PC-9 (cell line): ENCODE measurements around the gene RAB3B.

ENCODE experiments used
- CTCF ChIP-seq: fragments of 200-600 bp; sonication (generic); conservative IDR thresholded peaks from 2 replicates; pipeline ENCODE4 v1.6.1; 2017; ENCODE audit warnings: mixed run types, antibody characterized with exemption, mild to moderate bottlenecking, moderate library complexity
- EZH2 ChIP-seq: fragments of 200-600 bp; sonication (generic); IDR thresholded peaks from 2 replicates; pipeline ENCODE4 v1.8.0; 2017; ENCODE audit warnings: antibody characterized with exemption, low read depth

GRCh38 chr1:51906306-51907078 is 84.0 kb downstream of the RAB3B start:
- TF ChIP-seq CTCF (no peak), EZH2 (no peak)
